Left renal pelvis (tissue), 4 donors: Measurements from ENCODE around the gene AP4B1. TPM values are rescaled to one million over a fixed set of nuclear protein-coding genes. Genes with fewer than 3 reads are reported as not detected.

Experiments used
- DNase-seq, 4 donors: peaks; one replicate each; pipeline ENCODE4 v3.0.0-alpha.2; 2013; ENCODE audit warnings: low read depth in 4 of 4, low spot score in 3 of 4
- polyA plus RNA-seq, 4 donors: library from polyadenylated mRNA; unstranded; fragments of 120-200 nt; gene quantifications; one replicate each; pipeline ENCODE4 v1.2.1, GENCODE V29; 2013; ENCODE audit not compliant: insufficient read length in 4 of 4

Gene AP4B1
- polyA plus RNA-seq, 4 donors = 27.2 to 48.8 (median 31.1) TPM

DNA sequence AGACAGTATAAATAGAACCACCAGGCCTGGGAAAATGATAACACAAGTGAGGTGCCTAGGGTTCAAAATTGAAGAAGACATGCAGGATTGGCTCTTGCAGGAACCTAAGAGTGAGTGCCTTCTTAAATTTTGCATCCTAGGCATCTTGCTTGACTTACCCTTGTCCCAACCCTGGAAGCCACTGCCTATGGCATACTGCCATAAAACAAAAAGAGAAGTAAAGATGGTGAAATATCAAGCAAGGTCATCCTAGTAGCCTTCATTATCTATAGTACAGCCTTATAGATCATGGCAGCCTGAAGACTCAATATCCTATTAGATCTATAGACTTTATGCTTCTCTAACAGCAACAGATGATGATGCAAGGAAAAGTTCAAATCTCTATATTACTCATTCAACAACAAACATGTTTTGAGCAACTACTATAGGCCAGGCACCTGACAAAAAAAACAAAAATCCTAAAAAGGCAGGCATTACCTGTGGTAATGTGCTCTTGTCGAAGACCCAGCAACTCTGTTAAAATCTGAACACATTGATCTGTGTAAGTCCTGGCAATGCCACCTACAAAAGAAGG, 6.3 kb downstream of the AP4B1 start:
- no peak for DNase-seq

- DNase-seq = no peak
Measured at GRCh38 chr1:113895961-113896360, 8.6 kb downstream of the AP4B1 start.

- no peak for DNase-seq
Measured at GRCh38 chr1:113895098-113895497, 9.5 kb downstream of the AP4B1 start.

DNA sequence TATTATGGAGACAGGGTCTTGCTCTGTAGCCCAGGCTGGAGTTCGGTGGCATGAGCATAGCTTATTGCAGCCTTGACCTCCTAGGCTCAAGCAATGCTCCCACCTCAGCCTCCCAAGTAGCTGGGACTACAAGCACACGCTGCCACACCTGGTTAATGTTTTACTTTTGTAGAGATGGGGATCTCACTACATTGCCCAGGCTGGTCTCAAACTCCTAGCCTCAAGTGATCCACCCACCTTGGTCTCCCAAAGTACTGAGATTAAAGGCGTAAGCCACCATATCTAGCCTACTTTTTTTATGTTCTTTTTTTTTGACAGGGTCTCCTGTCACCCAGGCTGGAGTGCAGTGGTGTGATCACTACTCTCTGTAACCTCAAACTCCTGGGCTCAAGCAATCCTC, 11.3 kb downstream of the AP4B1 start:
- DNase-seq = no peak

DNA sequence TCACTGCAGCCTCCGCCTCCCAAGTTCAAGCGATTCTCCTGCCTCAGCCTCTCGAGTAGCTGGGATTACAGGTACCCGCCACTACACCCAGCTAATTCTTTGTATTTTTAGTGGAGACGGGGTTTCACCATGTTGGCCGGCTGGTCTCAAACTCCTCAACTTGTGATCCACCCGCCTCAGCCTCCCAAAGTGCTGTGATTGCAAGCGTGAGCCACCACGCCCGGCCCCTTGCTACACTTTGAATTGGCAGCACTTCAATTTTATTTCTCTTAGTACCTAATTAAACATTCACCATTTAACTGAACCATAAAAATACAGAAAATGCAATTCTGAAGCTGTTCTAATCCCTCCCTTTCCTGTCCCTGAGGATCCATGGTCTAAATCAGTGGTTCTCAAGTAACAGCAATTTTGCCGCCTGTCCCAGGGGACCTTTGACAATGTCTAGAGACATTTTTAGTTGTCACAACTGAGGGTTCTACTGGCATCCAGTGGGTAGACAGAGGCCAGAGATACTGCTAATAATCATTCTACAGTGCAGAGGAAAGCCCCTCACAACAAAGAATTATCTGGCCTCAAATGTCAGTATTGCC, 12.9 kb downstream of the AP4B1 start:
- DNase-seq = no peak

- no peak for DNase-seq
Measured at GRCh38 chr1:113890816-113891215, 13.8 kb downstream of the AP4B1 start.

- DNase-seq = no peak
Measured at GRCh38 chr1:113887402-113888175, 17.0 kb downstream of the AP4B1 start, which contains the start of gene BCL2L15. Gene BCL2L15, minus strand, starts transcription at chr1:113887581. Its CDS starts 206 bp downstream, at chr1:113887375.

DNA sequence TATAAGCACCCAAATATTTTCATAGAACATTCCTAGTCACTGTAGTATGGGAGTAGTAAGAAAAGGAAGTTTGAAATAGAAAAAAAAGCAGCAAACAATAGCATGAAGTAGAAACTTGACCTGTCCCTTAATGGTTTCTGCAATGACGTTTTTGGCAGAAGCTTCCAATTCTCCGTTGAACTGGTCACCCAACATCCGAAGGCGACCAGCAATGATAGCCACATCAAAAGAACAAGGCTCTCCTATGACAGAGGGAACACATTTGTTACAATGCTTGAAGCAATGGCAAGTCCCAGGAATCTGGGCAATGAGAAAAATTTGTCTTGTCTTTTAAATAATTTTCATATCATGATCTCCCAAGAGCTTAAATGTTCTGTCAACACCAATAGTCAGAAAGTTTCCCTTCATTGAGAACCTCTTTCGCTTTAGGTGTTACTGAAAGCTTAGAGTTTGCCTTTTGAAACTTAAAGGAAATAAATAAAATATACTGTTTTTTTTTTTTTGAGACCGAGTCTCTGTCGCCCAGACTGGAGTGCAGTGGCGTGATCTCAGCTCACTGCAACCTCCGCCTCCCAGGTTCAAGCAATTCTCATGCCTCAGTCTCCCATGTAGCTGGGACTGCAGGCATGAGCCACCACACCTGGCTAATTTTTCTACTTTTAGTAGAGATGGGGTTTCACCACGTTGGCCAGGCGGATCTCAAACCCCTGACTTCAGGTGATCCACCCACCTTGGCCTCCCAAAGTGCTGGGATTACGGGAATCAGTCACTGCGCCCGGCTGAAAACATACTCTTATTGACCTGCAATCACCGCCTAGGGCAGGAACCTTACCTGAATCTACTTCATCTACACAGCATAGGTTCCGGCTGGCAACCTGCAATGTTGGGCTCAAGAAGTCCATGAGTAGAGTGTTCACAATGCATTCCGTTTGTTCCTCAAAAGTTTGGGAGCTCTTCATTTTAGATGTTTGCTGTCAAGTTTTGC, 17.9 kb downstream of the AP4B1 start:
- no peak for DNase-seq

GRCh38 chr1:113881661-113882060, 22.9 kb downstream of the AP4B1 start:
- no peak for DNase-seq

DNA sequence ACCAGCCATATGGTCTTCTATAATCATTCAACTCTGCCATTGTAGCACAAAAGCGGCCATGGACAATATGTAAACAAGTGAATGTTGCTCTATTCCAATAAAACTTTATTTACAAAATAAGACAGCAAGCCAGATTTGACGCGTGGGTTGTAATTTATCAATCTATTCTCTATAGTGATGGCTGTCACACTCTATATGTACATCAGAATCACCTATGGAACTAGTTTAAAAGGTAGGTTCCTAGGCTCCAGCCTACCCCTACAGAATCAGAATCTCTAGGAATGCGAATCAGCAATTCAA, 24.9 kb downstream of the AP4B1 start:
- DNase-seq = no peak

DNA sequence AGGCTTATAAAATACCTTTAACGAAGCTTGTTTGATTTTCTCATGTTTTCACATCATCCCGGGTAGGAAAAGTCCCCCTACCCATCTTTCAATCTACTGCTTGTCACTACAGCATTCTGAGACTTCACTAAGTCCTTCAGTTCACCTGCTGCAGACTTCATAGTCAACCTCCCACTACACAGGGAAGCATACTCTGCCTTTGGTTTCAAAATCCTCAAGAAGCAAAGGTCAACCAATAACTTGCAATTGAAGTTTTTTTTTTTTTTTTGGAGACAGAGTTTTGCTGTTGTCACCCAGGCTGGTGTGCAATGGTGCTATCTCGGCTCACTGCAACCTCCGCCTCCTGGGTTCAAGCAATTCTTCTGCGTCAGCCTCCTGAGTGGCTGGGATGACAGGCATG, 28.4 kb downstream of the AP4B1 start:
- DNase-seq = no peak

- DNase-seq = no peak
Measured at GRCh38 chr1:113875714-113876113, 28.9 kb downstream of the AP4B1 start.

GRCh38 chr1:113874012-113874879, 30.4 kb downstream of the AP4B1 start:
- no peak for DNase-seq

GRCh38 chr1:113872219-113872935, 32.2 kb downstream of the AP4B1 start:
- DNase-seq = no peak

- no peak for DNase-seq
Measured at GRCh38 chr1:113871597-113872113, 32.9 kb downstream of the AP4B1 start, which contains the start of gene PTPN22. Gene PTPN22, minus strand, starts transcription at chr1:113871712.

DNA sequence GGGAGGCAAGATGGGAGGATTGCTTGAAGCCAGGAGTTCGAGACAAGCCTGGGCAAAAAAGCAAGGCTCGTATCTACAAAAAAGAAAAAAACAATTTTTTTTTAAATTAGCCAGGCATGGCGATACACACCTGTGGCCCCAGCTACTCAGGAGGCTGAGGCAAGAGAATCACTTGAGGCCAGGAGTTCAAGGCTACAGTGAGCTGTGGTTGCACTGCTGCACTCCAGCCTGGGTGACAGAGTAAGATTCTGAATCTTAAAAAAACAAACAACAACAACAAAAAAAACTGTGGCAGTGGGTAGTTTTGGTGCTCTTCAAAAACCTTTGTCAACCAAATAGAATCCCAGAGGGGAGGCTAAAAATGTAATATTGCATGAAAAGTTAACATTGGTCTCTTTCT, 33.8 kb downstream of the AP4B1 start:
- no peak for DNase-seq

GRCh38 chr1:113868387-113869083, 36.1 kb downstream of the AP4B1 start:
- no peak for DNase-seq

DNA sequence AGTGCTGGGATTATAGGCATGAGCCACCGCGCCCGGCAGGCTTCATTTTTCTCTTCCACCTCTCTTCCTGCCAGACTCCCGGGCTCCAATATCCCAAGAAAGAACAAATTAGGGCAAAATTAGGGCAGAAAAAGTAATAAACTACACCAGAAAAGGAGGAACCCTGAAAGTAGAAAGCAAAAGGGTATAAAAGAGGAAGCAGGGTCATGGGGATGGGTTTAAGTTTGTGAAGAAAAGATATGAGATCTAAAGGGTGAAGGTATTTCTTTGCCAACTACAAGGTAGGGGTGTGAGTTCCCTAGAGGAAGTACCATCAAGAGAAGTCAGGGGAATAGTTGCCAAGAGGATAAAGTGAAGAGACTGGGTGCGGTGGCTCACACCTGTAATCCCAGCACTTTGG, 43.0 kb downstream of the AP4B1 start:
- no peak for DNase-seq
